GM06990 (cell line): Measurements from ENCODE around the gene CNTNAP5.

ENCODE experiments used
- DNase-seq: peaks from one replicate; pipeline ENCODE4 v3.0.0-alpha.2; 2011; ENCODE audit not compliant: insufficient read length; ENCODE audit errors: extremely low read depth
- H3K27me3 ChIP-seq: replicated peaks from 2 replicates; pipeline ENCODE4 v1.6.0; 2011; ENCODE audit warnings: low read length; ENCODE audit not compliant: control insufficient read depth, insufficient read depth
- H3K36me3 ChIP-seq: 2 replicates; pipeline ENCODE4 v1.5.1; 2011; ENCODE audit warnings: low read length; ENCODE audit not compliant: control insufficient read depth, insufficient read depth
- H3K4me3 ChIP-seq: replicated peaks from 2 replicates; pipeline ENCODE4 v1.5.1; 2011; ENCODE audit warnings: low read depth, mild to moderate bottlenecking, control low read depth, low read length
- TF ChIP-seq, protein P1 (sequence below): IDR thresholded peaks from 2 replicates; pipeline ENCODE4 v1.5.1; 2011; ENCODE audit warnings: low read length, control low read depth, mild to moderate bottlenecking, inconsistent platforms; ENCODE audit not compliant: insufficient read depth, poor library complexity, severe bottlenecking

The CNTNAP5 gene

GRCh38 chr2:124834331-124834730 lies 809.2 kb downstream of the CNTNAP5 start:
- H3K36me3 ChIP-seq: no peaks in the 10 kb centered on the region
- no peak for DNase-seq
- H3K27me3 ChIP-seq: no peaks in the 10 kb centered on the region
- H3K4me3 ChIP-seq: no peak overlapping the region
- TF ChIP-seq, protein P1, sequence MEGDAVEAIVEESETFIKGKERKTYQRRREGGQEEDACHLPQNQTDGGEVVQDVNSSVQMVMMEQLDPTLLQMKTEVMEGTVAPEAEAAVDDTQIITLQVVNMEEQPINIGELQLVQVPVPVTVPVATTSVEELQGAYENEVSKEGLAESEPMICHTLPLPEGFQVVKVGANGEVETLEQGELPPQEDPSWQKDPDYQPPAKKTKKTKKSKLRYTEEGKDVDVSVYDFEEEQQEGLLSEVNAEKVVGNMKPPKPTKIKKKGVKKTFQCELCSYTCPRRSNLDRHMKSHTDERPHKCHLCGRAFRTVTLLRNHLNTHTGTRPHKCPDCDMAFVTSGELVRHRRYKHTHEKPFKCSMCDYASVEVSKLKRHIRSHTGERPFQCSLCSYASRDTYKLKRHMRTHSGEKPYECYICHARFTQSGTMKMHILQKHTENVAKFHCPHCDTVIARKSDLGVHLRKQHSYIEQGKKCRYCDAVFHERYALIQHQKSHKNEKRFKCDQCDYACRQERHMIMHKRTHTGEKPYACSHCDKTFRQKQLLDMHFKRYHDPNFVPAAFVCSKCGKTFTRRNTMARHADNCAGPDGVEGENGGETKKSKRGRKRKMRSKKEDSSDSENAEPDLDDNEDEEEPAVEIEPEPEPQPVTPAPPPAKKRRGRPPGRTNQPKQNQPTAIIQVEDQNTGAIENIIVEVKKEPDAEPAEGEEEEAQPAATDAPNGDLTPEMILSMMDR: no peak

- Histone ChIP-seq H3K36me3 (no peaks in the 10 kb centered on the region), H3K4me3 (no peak overlapping the region), H3K27me3 (no peaks in the 10 kb centered on the region)
- DNase-seq: no peak
- TF ChIP-seq, protein P1: no peak
Measured at GRCh38 chr2:124835331-124835730, 810.2 kb downstream of the CNTNAP5 start.

DNA sequence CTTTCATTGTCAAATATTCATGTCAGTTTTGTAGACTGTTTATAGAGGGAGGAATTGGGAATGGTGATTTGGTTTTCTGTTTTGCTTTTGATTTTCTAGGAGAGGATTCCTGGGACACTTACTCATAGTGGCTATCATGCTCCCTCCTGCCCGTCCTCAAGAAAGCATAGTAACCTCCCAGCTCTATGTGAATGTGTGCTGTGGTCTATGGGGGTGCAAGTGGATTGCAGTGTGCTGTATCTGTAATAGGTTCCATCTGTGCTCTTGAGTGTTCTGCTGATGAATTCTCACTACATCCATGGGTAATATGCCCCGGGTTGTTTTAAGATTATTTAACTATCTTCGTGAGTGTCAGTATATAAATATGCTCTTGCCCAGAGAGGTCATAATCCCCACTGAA lies 811.3 kb downstream of the CNTNAP5 start:
- DNase-seq: no peak
- H3K4me3 ChIP-seq: no peak overlapping the region
- TF ChIP-seq, protein P1: no peak

DNA sequence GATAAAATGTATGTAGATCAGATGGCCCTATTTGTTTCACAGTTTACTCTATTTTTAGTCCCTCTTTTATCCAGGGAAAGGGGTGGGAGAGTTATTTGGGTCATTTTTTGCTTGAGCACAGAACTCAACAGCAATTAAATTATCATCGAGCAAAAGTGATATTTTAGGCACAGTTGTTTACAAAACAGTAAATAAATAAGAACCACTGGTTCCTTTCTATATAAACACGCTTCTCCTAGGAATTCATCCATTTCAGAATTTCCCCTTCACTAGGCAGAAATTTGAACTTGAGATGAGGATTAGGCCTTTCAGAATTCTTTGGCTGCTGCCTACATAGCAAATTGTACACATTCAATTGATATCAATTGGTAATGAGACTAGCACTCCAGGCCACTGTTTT lies 812.4 kb downstream of the CNTNAP5 start:
- TF ChIP-seq, protein P1: no peak
- Histone ChIP-seq H3K27me3 (no peaks in the 10 kb centered on the region), H3K4me3 (no peak overlapping the region), H3K36me3 (no peaks in the 10 kb centered on the region)
- DNase-seq: no peak

More for the DNA sequence above, 811.3 kb downstream of the CNTNAP5 start:
- Histone ChIP-seq H3K36me3 (no peaks in the 10 kb centered on the region), H3K27me3 (no peaks in the 10 kb centered on the region)

GRCh38 chr2:124838406-124838805 lies 813.3 kb downstream of the CNTNAP5 start:
- DNase-seq: no peak
- TF ChIP-seq, protein P1: no peak
- no peaks in the 10 kb centered on the region for H3K27me3 ChIP-seq
- H3K36me3 ChIP-seq: no peaks in the 10 kb centered on the region
- H3K4me3 ChIP-seq: no peak overlapping the region

GRCh38 chr2:124867247-124867646 lies 842.2 kb downstream of the CNTNAP5 start:
- DNase-seq: no peak
- Histone ChIP-seq H3K27me3 (no peaks in the 10 kb centered on the region), H3K4me3 (no peak overlapping the region), H3K36me3 (no peaks in the 10 kb centered on the region)
- TF ChIP-seq, protein P1: no peak
